DND-41 (cell line): ENCODE data around the gene GRID1.

Experiments
- ATAC-seq: fragments of 200-7000 bp; cut with Tn5 transposase; 3 replicates; pipeline ENCODE4 v1.9.1; 2021; ENCODE audit warnings: low read depth; ENCODE audit not compliant: insufficient read depth
- DNase-seq: peaks from one replicate; pipeline ENCODE4 v3.0.0-alpha.2; 2020
- H2AFZ ChIP-seq: 2 replicates; pipeline ENCODE4 v1.6.0; 2012; ENCODE audit warnings: low read depth, low read length
- H3K27ac ChIP-seq: 2 replicates; pipeline ENCODE4 v1.5.1; 2012; ENCODE audit warnings: low read length, inconsistent platforms
- H3K27me3 ChIP-seq: fragments of 200-600 bp; sonication (generic); 2 replicates; pipeline ENCODE4 v1.6.0; 2012; ENCODE audit warnings: low read length, mild to moderate bottlenecking, inconsistent platforms; ENCODE audit not compliant: insufficient read depth, poor library complexity
- H3K36me3 ChIP-seq: 2 replicates; pipeline ENCODE4 v1.5.1; 2012; ENCODE audit warnings: low read length, inconsistent platforms; ENCODE audit not compliant: insufficient read depth
- H3K4me1 ChIP-seq: 2 replicates; pipeline ENCODE4 v1.5.1; 2012; ENCODE audit warnings: mild to moderate bottlenecking, low read length; ENCODE audit not compliant: insufficient read depth
- H3K4me2 ChIP-seq: 2 replicates; pipeline ENCODE4 v1.6.0; 2012; ENCODE audit warnings: mild to moderate bottlenecking, moderate library complexity, low read length, inconsistent platforms; ENCODE audit not compliant: insufficient read depth
- H3K4me3 ChIP-seq, 2 experiments: fragments of 200-600 bp in 1 of 2; shearing (Covaris generic) in 1 of 2; 2 replicates each; pipeline ENCODE4 v1.5.1; 2012 to 2016; ENCODE audit warnings: inconsistent platforms in 2 of 2, low read length in 2 of 2, mild to moderate bottlenecking in 2 of 2, low read depth in 1 of 2, moderate library complexity in 1 of 2
- H3K79me2 ChIP-seq: 2 replicates; pipeline ENCODE4 v1.6.0; 2012; ENCODE audit warnings: low read length, inconsistent platforms; ENCODE audit not compliant: insufficient read depth
- H3K9ac ChIP-seq: 2 replicates; pipeline ENCODE4 v1.6.0; 2012; ENCODE audit warnings: low read depth, mild to moderate bottlenecking, inconsistent platforms, low read length, moderate library complexity
- H3K9me3 ChIP-seq: 2 replicates; pipeline ENCODE4 v1.5.1; 2012; ENCODE audit warnings: low read length, moderate library complexity, mild to moderate bottlenecking, inconsistent platforms; ENCODE audit not compliant: insufficient read depth, severe bottlenecking
- H4K20me1 ChIP-seq: 2 replicates; pipeline ENCODE4 v1.6.0; 2012; ENCODE audit warnings: low read length; ENCODE audit not compliant: insufficient read depth
- CTCF ChIP-seq: IDR thresholded peaks from 2 replicates; pipeline ENCODE4 v1.5.1; 2012; ENCODE audit warnings: borderline replicate concordance, low read length, moderate library complexity, mild to moderate bottlenecking; ENCODE audit not compliant: poor library complexity, severe bottlenecking; ENCODE audit errors: extremely low read depth
- EZH2 ChIP-seq: IDR thresholded peaks from 3 replicates; pipeline ENCODE4 v1.6.1; 2012; ENCODE audit warnings: borderline replicate concordance, low read depth, mild to moderate bottlenecking, moderate library complexity, low read length, inconsistent platforms; ENCODE audit not compliant: severe bottlenecking

Gene GRID1

GRCh38 chr10:86123304-86123703 lies 243.3 kb downstream of the GRID1 start:
- no peak overlapping the region for H3K27ac ChIP-seq

GRCh38 chr10:86122646-86123045 lies 243.9 kb downstream of the GRID1 start:
- no peak overlapping the region for H3K4me3 ChIP-seq

More at GRCh38 chr10:86123304-86123703, 243.3 kb downstream of the GRID1 start:
- no peak overlapping the region for H3K9ac ChIP-seq
- no peaks in the 10 kb centered on the region for H3K9me3 ChIP-seq
- DNase-seq (no peak), ATAC-seq (no peak)
- no peaks in the 10 kb centered on the region; the same call in 1 of the 2 replicates for H4K20me1 ChIP-seq
- H3K79me2 ChIP-seq = no peaks in the 10 kb centered on the region
- H2AFZ ChIP-seq = no peak overlapping the region
- TF ChIP-seq CTCF = no peak
- TF ChIP-seq EZH2 = no peak
- H3K4me3 ChIP-seq = no peak overlapping the region
- peaks cover under 1% of the 10 kb centered on the region for H3K27me3 ChIP-seq
- no peaks in the 10 kb centered on the region for H3K36me3 ChIP-seq
- H3K4me2 ChIP-seq = no peak overlapping the region
- H3K4me1 ChIP-seq = no peaks in the 10 kb centered on the region

GRCh38 chr10:86121200-86121599 lies 245.4 kb downstream of the GRID1 start:
- TF ChIP-seq EZH2 = no peak
- TF ChIP-seq CTCF = no peak

More at GRCh38 chr10:86122646-86123045, 243.9 kb downstream of the GRID1 start:
- no peak overlapping the region for H3K4me2 ChIP-seq
- H3K27me3 ChIP-seq = no peaks in the 10 kb centered on the region
- no peak overlapping the region for H2AFZ ChIP-seq
- TF ChIP-seq EZH2 = no peak
- TF ChIP-seq CTCF = no peak
- no peaks in the 10 kb centered on the region for H3K79me2 ChIP-seq
- no peak overlapping the region for H3K27ac ChIP-seq
- no peaks in the 10 kb centered on the region for H4K20me1 ChIP-seq
- no peaks in the 10 kb centered on the region for H3K36me3 ChIP-seq
- ATAC-seq (no peak), DNase-seq (no peak)
- H3K4me1 ChIP-seq = no peaks in the 10 kb centered on the region
- no peaks in the 10 kb centered on the region for H3K9me3 ChIP-seq
- no peak overlapping the region for H3K9ac ChIP-seq

GRCh38 chr10:86117051-86117450 lies 249.5 kb downstream of the GRID1 start:
- Histone ChIP-seq H3K27me3 (no peaks in the 10 kb centered on the region), H3K4me2 (no peak overlapping the region), H3K4me1 (no peaks in the 10 kb centered on the region), H2AFZ (no peak overlapping the region), H3K36me3 (no peaks in the 10 kb centered on the region), H3K79me2 (no peaks in the 10 kb centered on the region), H3K27ac (no peak overlapping the region), H4K20me1 (no peaks in the 10 kb centered on the region), H3K9me3 (no peaks in the 10 kb centered on the region), H3K9ac (no peak overlapping the region), H3K4me3 (no peak overlapping the region)
- TF ChIP-seq CTCF (no peak), EZH2 (no peak)
- no peak for DNase-seq
- no peak for ATAC-seq

More at GRCh38 chr10:86121200-86121599, 245.4 kb downstream of the GRID1 start:
- no peak for ATAC-seq
- no peak overlapping the region for H3K27ac ChIP-seq
- no peaks in the 10 kb centered on the region for H4K20me1 ChIP-seq
- no peak overlapping the region for H3K4me3 ChIP-seq
- no peaks in the 10 kb centered on the region for H3K79me2 ChIP-seq
- no peaks in the 10 kb centered on the region for H3K27me3 ChIP-seq
- no peak for DNase-seq
- no peak overlapping the region for H2AFZ ChIP-seq
- no peak overlapping the region for H3K4me2 ChIP-seq
- no peaks in the 10 kb centered on the region for H3K9me3 ChIP-seq
- H3K9ac ChIP-seq = no peak overlapping the region
- no peaks in the 10 kb centered on the region for H3K4me1 ChIP-seq
- H3K36me3 ChIP-seq = no peaks in the 10 kb centered on the region
